KMS-11 (cell line): ENCODE results near the gene PHF21A.
"Not testable (repeated sequence)": the region's sequence is repeated elsewhere in the genome, so short reads cannot be mapped to it uniquely, and the experiment has no call there.

Source experiments
- H2AFZ ChIP-seq: fragments of 200-600 bp; sonication (generic); 2 replicates; pipeline ENCODE4 v1.6.1; 2016; ENCODE audit warnings: antibody characterized with exemption, mixed run types, low read depth
- H3K27ac ChIP-seq: fragments of 200-600 bp; sonication (generic); 2 replicates; pipeline ENCODE4 v1.6.1; 2016; ENCODE audit warnings: mild to moderate bottlenecking, mixed run types
- H3K27me3 ChIP-seq: fragments of 200-600 bp; sonication (generic); 2 replicates; pipeline ENCODE4 v1.6.1; 2017; ENCODE audit warnings: mild to moderate bottlenecking, low read depth, mixed run types, moderate library complexity; ENCODE audit not compliant: insufficient read depth
- H3K36me3 ChIP-seq: fragments of 200-600 bp; sonication (generic); 2 replicates; pipeline ENCODE4 v1.6.1; 2017; ENCODE audit warnings: mild to moderate bottlenecking, mixed run types; ENCODE audit not compliant: insufficient read depth
- H3K4me1 ChIP-seq: fragments of 200-600 bp; sonication (generic); 2 replicates; pipeline ENCODE4 v1.6.1; 2016; ENCODE audit warnings: mild to moderate bottlenecking, low read depth, mixed run types; ENCODE audit not compliant: poor library complexity, severe bottlenecking
- H3K4me2 ChIP-seq: fragments of 200-600 bp; sonication (generic); 2 replicates; pipeline ENCODE4 v1.7.0; 2016; ENCODE audit warnings: mild to moderate bottlenecking, mixed run types
- H3K4me3 ChIP-seq: fragments of 200-600 bp; sonication (generic); IDR thresholded peaks from 2 replicates; pipeline ENCODE4 v1.6.1; 2017; ENCODE audit warnings: low read depth, low read length, mixed read lengths; ENCODE audit not compliant: insufficient read depth
- H3K79me2 ChIP-seq: fragments of 200-600 bp; sonication (generic); 2 replicates; pipeline ENCODE4 v1.6.1; 2016; ENCODE audit warnings: low read depth, mixed run types; ENCODE audit not compliant: insufficient read depth
- H3K9ac ChIP-seq: fragments of 200-600 bp; sonication (generic); 2 replicates; pipeline ENCODE4 v1.6.1; 2016; ENCODE audit warnings: mild to moderate bottlenecking, mixed run types
- H4K20me1 ChIP-seq: fragments of 200-600 bp; sonication (generic); 2 replicates; pipeline ENCODE4 v1.6.1; 2016; ENCODE audit warnings: mild to moderate bottlenecking, mixed run types; ENCODE audit not compliant: insufficient read depth
- CTCF ChIP-seq: fragments of 200-600 bp; sonication (generic); conservative IDR thresholded peaks from 2 replicates; pipeline ENCODE4 v1.6.1; 2017; ENCODE audit warnings: low read depth, mild to moderate bottlenecking, antibody characterized with exemption, low read length, moderate library complexity, mixed read lengths

PHF21A gene

GRCh38 chr11:45982656-45983470 is 138.4 kb downstream of the PHF21A start:
- Histone ChIP-seq H4K20me1 (no peaks in the 10 kb centered on the region), H3K4me1 (no peaks in the 10 kb centered on the region), H3K4me2 (no peak overlapping the region), H2AFZ (no peak overlapping the region), H3K27ac (no peak overlapping the region), H3K36me3 (no peaks in the 10 kb centered on the region), H3K4me3 (no peak overlapping the region), H3K27me3 (no peaks in the 10 kb centered on the region), H3K9ac (no peak overlapping the region), H3K79me2 (no peaks in the 10 kb centered on the region; the same call in 1 of the 2 replicates)
- TF ChIP-seq CTCF, result no peak

GRCh38 chr11:45981826-45982225 is 139.4 kb downstream of the PHF21A start:
- H3K27ac ChIP-seq, H3K4me3 ChIP-seq, H3K4me1 ChIP-seq, H2AFZ ChIP-seq, H3K79me2 ChIP-seq, H3K4me2 ChIP-seq, H3K9ac ChIP-seq, H3K27me3 ChIP-seq, H3K36me3 ChIP-seq, H4K20me1 ChIP-seq: not testable (repeated sequence)

GRCh38 chr11:45974806-45975205 is 146.4 kb downstream of the PHF21A start:
- H3K36me3 ChIP-seq, result no peaks in the 10 kb centered on the region
- H4K20me1 ChIP-seq, result no peaks in the 10 kb centered on the region

GRCh38 chr11:45973601-45974000 is 147.7 kb downstream of the PHF21A start:
- no peaks in the 10 kb centered on the region for H4K20me1 ChIP-seq
- H3K27ac ChIP-seq, result no peak overlapping the region
- no peak overlapping the region for H3K4me3 ChIP-seq
- H2AFZ ChIP-seq, result no peak overlapping the region
- no peaks in the 10 kb centered on the region for H3K4me1 ChIP-seq
- TF ChIP-seq CTCF, result no peak
- no peaks in the 10 kb centered on the region for H3K79me2 ChIP-seq
- H3K36me3 ChIP-seq, result no peaks in the 10 kb centered on the region
- no peak overlapping the region for H3K4me2 ChIP-seq
- H3K27me3 ChIP-seq, result no peaks in the 10 kb centered on the region
- no peak overlapping the region for H3K9ac ChIP-seq

More at GRCh38 chr11:45974806-45975205, 146.4 kb downstream of the PHF21A start:
- no peaks in the 10 kb centered on the region for H3K4me1 ChIP-seq
- no peak overlapping the region for H3K9ac ChIP-seq
- TF ChIP-seq CTCF, result no peak
- no peaks in the 10 kb centered on the region for H3K79me2 ChIP-seq
- no peak overlapping the region for H3K4me3 ChIP-seq
- no peaks in the 10 kb centered on the region for H3K27me3 ChIP-seq
- no peak overlapping the region for H3K4me2 ChIP-seq
- no peak overlapping the region for H3K27ac ChIP-seq
- no peak overlapping the region for H2AFZ ChIP-seq

GRCh38 chr11:45968901-45969300 is 152.4 kb downstream of the PHF21A start:
- no peak for TF ChIP-seq CTCF
- Histone ChIP-seq H3K79me2 (no peaks in the 10 kb centered on the region), H3K27me3 (no peaks in the 10 kb centered on the region), H3K36me3 (no peaks in the 10 kb centered on the region), H2AFZ (no peak overlapping the region), H3K4me3 (no peak overlapping the region), H3K4me2 (no peak overlapping the region), H3K27ac (no peak overlapping the region), H4K20me1 (no peaks in the 10 kb centered on the region), H3K9ac (no peak overlapping the region), H3K4me1 (peaks cover 4% of the 10 kb centered on the region)
